Mucosa of rectum (tissue), 2 donors: ENCODE data around the gene UQCR10.

Source experiments
- H3K27ac ChIP-seq, 2 donors: one replicate each; pipeline ENCODE4 v1.7.0; 2013; ENCODE audit warnings: inconsistent platforms in 2 of 2, low read depth in 2 of 2, low read length in 2 of 2
- H3K27me3 ChIP-seq, 2 donors: one replicate each; pipeline ENCODE4 v1.7.0; 2013; ENCODE audit warnings: low read length in 2 of 2; ENCODE audit not compliant: control insufficient read depth in 2 of 2, insufficient read depth in 2 of 2
- H3K36me3 ChIP-seq, 2 donors: one replicate each; pipeline ENCODE4 v1.7.0; 2013; ENCODE audit warnings: low read length in 2 of 2; ENCODE audit not compliant: control insufficient read depth in 2 of 2, insufficient read depth in 2 of 2
- H3K4me1 ChIP-seq, 2 donors: one replicate each; pipeline ENCODE4 v1.7.0; 2013; ENCODE audit warnings: low read length in 2 of 2, mild to moderate bottlenecking in 1 of 2; ENCODE audit not compliant: control insufficient read depth in 2 of 2, insufficient read depth in 2 of 2
- H3K4me3 ChIP-seq, 2 donors: one replicate each; pipeline ENCODE4 v1.7.0; 2013; ENCODE audit warnings: low read length in 2 of 2
- H3K9ac ChIP-seq, 2 donors: one replicate each; pipeline ENCODE4 v1.7.0; 2013; ENCODE audit warnings: low read length in 2 of 2, low read depth in 1 of 2, mild to moderate bottlenecking in 1 of 2
- H3K9me3 ChIP-seq, 2 donors: one replicate each; pipeline ENCODE4 v1.7.0; 2013; ENCODE audit warnings: low read length in 2 of 2; ENCODE audit not compliant: control insufficient read depth in 2 of 2
- donor health status: healthy.
- donor health status: Normal muscosa, but diverticular disease.

Gene UQCR10

DNA sequence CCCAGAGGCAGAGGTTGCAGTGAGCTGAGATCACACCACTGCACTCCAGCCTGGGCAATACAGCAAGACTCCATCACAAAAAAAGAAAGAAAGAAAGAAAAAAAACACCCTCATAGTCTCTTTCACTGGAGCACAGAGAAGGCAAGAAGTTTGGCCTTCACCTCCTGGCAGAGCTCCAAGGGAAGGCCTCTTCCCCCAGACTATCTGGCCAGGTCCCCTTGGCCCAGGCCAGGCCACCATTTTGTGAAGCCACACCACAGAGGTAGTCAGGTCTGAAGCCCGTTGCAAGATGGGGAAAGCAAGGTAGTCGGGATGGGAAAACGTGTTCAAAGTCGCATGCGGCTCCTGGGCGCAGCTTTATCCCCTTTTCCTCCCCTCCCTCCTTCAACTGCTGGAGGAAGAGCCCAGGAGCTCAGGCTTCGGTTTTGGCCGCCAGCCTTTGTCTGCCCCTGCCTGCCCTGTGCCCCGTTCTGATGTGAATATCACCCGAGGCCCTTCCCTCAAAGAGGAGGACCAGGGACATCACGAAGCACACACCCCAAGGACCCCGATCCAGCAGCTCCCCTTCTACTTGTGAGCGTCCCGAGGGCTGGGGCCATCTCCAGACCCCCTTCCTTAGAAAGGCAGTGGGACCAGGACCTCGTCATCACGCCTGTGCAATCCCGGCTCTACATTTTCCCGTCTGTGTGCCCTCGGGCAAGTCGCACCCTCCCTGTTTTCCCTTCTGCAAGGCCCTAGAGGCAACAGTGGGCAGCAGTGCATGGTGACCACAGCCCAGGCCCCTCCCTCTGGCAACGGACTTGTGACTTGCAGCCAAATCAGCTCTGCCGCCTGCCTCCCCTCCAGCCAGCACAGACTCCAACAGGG lies 29.7 kb upstream of the UQCR10 start:
- Histone ChIP-seq H3K27ac (no peak overlapping the region), H3K4me1 (peaks cover 0 to 6% of the 10 kb centered on the region in 2 donors), H3K9me3 (no peaks in the 10 kb centered on the region), H3K4me3 (no peak overlapping the region), H3K27me3 (no peaks in the 10 kb centered on the region), H3K36me3 (peaks cover 0 to 24% of the 10 kb centered on the region in 2 donors), H3K9ac (no peak overlapping the region)

- no peak overlapping the region for H3K4me3 ChIP-seq
- H3K27me3 ChIP-seq: no peaks in the 10 kb centered on the region
- H3K9me3 ChIP-seq: no peaks in the 10 kb centered on the region
- H3K36me3 ChIP-seq: peaks cover 0 to 25% of the 10 kb centered on the region in 2 donors
- H3K27ac ChIP-seq: no peak overlapping the region
- no peak overlapping the region for H3K9ac ChIP-seq
- H3K4me1 ChIP-seq: peaks cover 0 to 6% of the 10 kb centered on the region in 2 donors
Observed at GRCh38 chr22:29738118-29738815, 28.9 kb upstream of the UQCR10 start.

- Histone ChIP-seq H3K36me3 (peaks cover 0 to 25% of the 10 kb centered on the region in 2 donors), H3K4me1 (no peaks in the 10 kb centered on the region), H3K9ac (no peak overlapping the region), H3K4me3 (no peak overlapping the region), H3K27me3 (no peaks in the 10 kb centered on the region), H3K9me3 (no peaks in the 10 kb centered on the region), H3K27ac (no peak overlapping the region)
Observed at GRCh38 chr22:29739346-29739875, 27.8 kb upstream of the UQCR10 start.

GRCh38 chr22:29740216-29740615 lies 27.0 kb upstream of the UQCR10 start:
- Histone ChIP-seq H3K27me3 (no peaks in the 10 kb centered on the region), H3K27ac (no peak overlapping the region), H3K4me1 (no peaks in the 10 kb centered on the region), H3K4me3 (no peak overlapping the region), H3K9me3 (no peaks in the 10 kb centered on the region), H3K36me3 (peaks cover 0 to 25% of the 10 kb centered on the region in 2 donors), H3K9ac (no peak overlapping the region)

DNA sequence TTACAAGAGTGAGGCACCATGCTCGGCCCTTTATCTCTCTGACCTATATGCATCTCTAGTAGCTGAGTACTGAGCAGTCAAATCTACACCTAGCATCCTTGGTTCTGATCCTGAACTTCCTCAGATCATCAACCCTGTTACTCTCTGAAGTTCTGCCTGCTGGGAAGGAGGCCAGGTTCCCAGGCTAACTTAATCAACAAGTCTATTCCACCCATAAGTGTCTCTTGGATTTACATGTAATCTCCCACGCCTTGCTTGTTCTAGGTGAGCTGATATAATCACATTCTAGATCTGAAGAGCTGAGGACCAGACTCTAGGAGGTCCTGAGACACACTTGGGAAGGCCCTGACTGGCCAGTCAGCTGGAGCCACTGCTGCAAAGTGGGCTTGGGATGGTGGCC lies 25.2 kb upstream of the UQCR10 start:
- no peak overlapping the region for H3K27ac ChIP-seq
- H3K27me3 ChIP-seq: no peaks in the 10 kb centered on the region
- H3K9me3 ChIP-seq: no peaks in the 10 kb centered on the region
- no peak overlapping the region for H3K4me3 ChIP-seq
- H3K36me3 ChIP-seq: peaks cover 7 to 30% of the 10 kb centered on the region in 2 donors
- no peaks in the 10 kb centered on the region for H3K4me1 ChIP-seq
- H3K9ac ChIP-seq: no peak overlapping the region

DNA sequence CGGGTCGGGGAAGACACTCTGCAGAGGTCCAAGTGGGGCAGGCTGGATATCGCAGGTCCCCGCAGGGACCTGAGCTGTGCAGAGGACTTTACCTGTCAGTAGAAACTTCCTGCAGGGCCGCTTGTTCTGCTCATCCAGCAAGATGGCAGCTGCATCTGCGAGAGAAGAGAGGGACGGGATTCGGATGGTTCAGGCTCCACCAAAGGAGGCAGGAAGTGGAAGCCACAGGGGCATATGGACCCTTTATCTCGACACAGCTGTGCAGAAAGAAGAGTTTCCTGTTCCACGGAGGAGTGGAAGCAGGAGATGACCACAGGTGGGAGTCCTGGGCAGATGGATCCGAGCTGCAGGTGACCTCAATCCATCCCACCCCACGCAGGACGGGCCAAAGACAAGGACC lies 24.8 kb upstream of the UQCR10 start:
- H3K4me1 ChIP-seq: no peaks in the 10 kb centered on the region
- H3K9ac ChIP-seq: no peak overlapping the region
- no peaks in the 10 kb centered on the region for H3K27me3 ChIP-seq
- no peak overlapping the region for H3K27ac ChIP-seq
- H3K9me3 ChIP-seq: no peaks in the 10 kb centered on the region
- H3K4me3 ChIP-seq: no peak overlapping the region
- peaks cover 9 to 34% of the 10 kb centered on the region in 2 donors for H3K36me3 ChIP-seq

- Histone ChIP-seq H3K27ac (no peak overlapping the region), H3K4me3 (no peak overlapping the region), H3K9ac (no peak overlapping the region), H3K36me3 (peaks cover 12 to 31% of the 10 kb centered on the region in 2 donors), H3K27me3 (no peaks in the 10 kb centered on the region), H3K4me1 (no peaks in the 10 kb centered on the region), H3K9me3 (no peaks in the 10 kb centered on the region)
Observed at GRCh38 chr22:29744902-29745301, 22.3 kb upstream of the UQCR10 start.

DNA sequence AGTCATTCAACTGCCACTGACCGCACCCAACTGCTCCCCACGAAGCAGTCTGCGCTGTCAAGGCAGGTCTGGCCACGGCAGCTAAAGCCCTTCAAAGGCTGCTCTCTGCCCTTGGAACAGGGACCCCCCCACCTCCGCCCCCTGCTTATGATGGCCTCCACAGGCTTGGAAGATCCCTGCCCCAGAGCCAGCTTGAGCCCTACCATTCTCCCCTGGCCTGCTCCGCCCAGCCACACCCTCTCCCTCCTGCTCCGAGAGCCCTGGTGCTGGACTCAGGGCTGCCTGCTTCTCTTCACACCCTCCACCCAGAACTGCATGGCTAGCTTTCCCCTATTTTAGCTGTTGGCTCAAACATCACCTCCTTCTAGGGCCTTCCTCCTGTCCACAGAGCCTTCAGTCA lies 19.3 kb upstream of the UQCR10 start:
- H3K4me3 ChIP-seq: no peak overlapping the region
- no peak overlapping the region for H3K27ac ChIP-seq
- peaks cover 12 to 17% of the 10 kb centered on the region in 2 donors for H3K36me3 ChIP-seq
- no peaks in the 10 kb centered on the region for H3K9me3 ChIP-seq
- H3K9ac ChIP-seq: no peak overlapping the region
- no peaks in the 10 kb centered on the region for H3K27me3 ChIP-seq
- no peaks in the 10 kb centered on the region for H3K4me1 ChIP-seq

GRCh38 chr22:29748248-29748893 lies 18.8 kb upstream of the UQCR10 start:
- no peaks in the 10 kb centered on the region for H3K4me1 ChIP-seq
- H3K27ac ChIP-seq: no peak overlapping the region
- H3K9ac ChIP-seq: no peak overlapping the region
- H3K4me3 ChIP-seq: no peak overlapping the region
- no peaks in the 10 kb centered on the region for H3K27me3 ChIP-seq
- H3K9me3 ChIP-seq: no peaks in the 10 kb centered on the region
- H3K36me3 ChIP-seq: peaks cover 12 to 17% of the 10 kb centered on the region in 2 donors

GRCh38 chr22:29750029-29750428 lies 17.1 kb upstream of the UQCR10 start:
- no peak overlapping the region for H3K27ac ChIP-seq
- H3K27me3 ChIP-seq: no peaks in the 10 kb centered on the region
- H3K36me3 ChIP-seq: peaks cover 12 to 17% of the 10 kb centered on the region in 2 donors
- no peak overlapping the region for H3K4me3 ChIP-seq
- no peaks in the 10 kb centered on the region for H3K4me1 ChIP-seq
- H3K9ac ChIP-seq: no peak overlapping the region
- no peaks in the 10 kb centered on the region for H3K9me3 ChIP-seq
